Spleen (tissue), 11 donors: ENCODE measurements around the gene HDAC9. TPM values are rescaled to one million over a fixed set of nuclear protein-coding genes. Genes with fewer than 3 reads are reported as not detected.

Experiments
- DNase-seq: peaks from one replicate; pipeline ENCODE4 v3.0.0-alpha.2; 2020
- H3K27ac ChIP-seq, 8 donors: fragments of 200-600 bp; sonication (generic) in 7 of 8; 1 replicate in 4 of 8; 2 replicates in 4 of 8; pipeline versions ENCODE4 v1.5.0 to v1.8.0; 2016 to 2021; ENCODE audit warnings: inconsistent platforms in 4 of 8, mild to moderate bottlenecking in 4 of 8, moderate library complexity in 1 of 8
- H3K27me3 ChIP-seq, 7 donors: fragments of 200-600 bp; sonication (generic) in 6 of 7; replicated peaks in 1 of 7; 1 replicate in 4 of 7; 2 replicates in 3 of 7; pipeline versions ENCODE4 v1.5.0 to v1.8.0; 2016 to 2021; ENCODE audit warnings: inconsistent platforms in 3 of 7, mild to moderate bottlenecking in 1 of 7
- H3K36me3 ChIP-seq, 6 donors: fragments of 200-600 bp; sonication (generic) in 5 of 6; 1 replicate in 4 of 6; 2 replicates in 2 of 6; pipeline versions ENCODE4 v1.5.0 to v1.8.0; 2016 to 2021; ENCODE audit warnings: inconsistent platforms in 2 of 6
- H3K4me1 ChIP-seq, 6 donors: fragments of 200-600 bp; sonication (generic) in 5 of 6; 1 replicate in 3 of 6; 2 replicates in 3 of 6; pipeline versions ENCODE4 v1.5.0 to v1.8.0; 2016 to 2021; ENCODE audit warnings: inconsistent platforms in 3 of 6
- H3K4me3 ChIP-seq, 8 donors: fragments of 200-600 bp; sonication (generic) in 7 of 8; 1 replicate in 4 of 8; 2 replicates in 4 of 8; pipeline versions ENCODE4 v1.5.0 to v1.8.0; 2016 to 2021; ENCODE audit warnings: inconsistent platforms in 4 of 8, mild to moderate bottlenecking in 4 of 8, moderate library complexity in 2 of 8
- H3K9me3 ChIP-seq, 8 donors: fragments of 200-600 bp; sonication (generic) in 7 of 8; 1 replicate in 4 of 8; 2 replicates in 4 of 8; pipeline versions ENCODE4 v1.5.0 to v1.8.0; 2016 to 2021; ENCODE audit warnings: inconsistent platforms in 4 of 8
- POLR2A ChIP-seq, 3 donors: fragments of 450-650 bp; IDR thresholded peaks; one replicate each; pipeline ENCODE4 v1.5.1; 2017; ENCODE audit warnings: antibody characterized with exemption in 3 of 3, mild to moderate bottlenecking in 1 of 3
- POLR2AphosphoS5 ChIP-seq, 3 donors: sonication (generic); formaldehyde crosslinking; IDR thresholded peaks; one replicate each; pipeline ENCODE4 v1.5.1; 2017; ENCODE audit warnings: antibody characterized with exemption in 3 of 3
- WGBS, 5 donors: extraction: QIAGEN DNeasy Blood & Tissue Kit in 3 of 5; methylation state at CpG; one replicate each; pipeline versions ENCODE4 v1.1.5 to v1.1.7; 2013 to 2018; 5-methylcytosine and 5-hydroxymethylcytosine counted together
- intact Hi-C: fragments of 100-400 bp; cut with DNase I; formaldehyde crosslinking; loops from one replicate; pipeline ENCODE4 v1.15.0; 2023; ENCODE audit warnings: low total_unique reads
- polyA plus RNA-seq, 3 donors: library from polyadenylated mRNA; stranded (reverse); fragments of 200-250 nt; gene quantifications; one replicate each; pipeline ENCODE4 v1.2.1, GENCODE V29; 2013
- total RNA-seq, 7 donors: library from RNA; depleted of rRNA in 3 of 7; stranded (reverse); fragments of >200 nt in 3 of 7; fragmentation: NEBNext Ultra II Directional in 4 of 7; extraction: Animal tissue kit (Norgen Biotek cat#: 25700) in 4 of 7; gene quantifications; one replicate each; pipeline versions ENCODE4 v1.1.0 to v1.2.1, GENCODE V29; 2016 to 2021
- TF ChIP-seq, protein P1 (sequence below), 11 experiments: fragments of 200-600 bp in 7 of 11; fragments of 450-650 bp in 4 of 11; sonication (generic) in 4 of 11; IDR thresholded peaks in 8 of 11; conservative IDR thresholded peaks in 3 of 11; 1 replicate in 7 of 11; 2 replicates in 4 of 11; pipeline versions ENCODE4 v1.4.0 to v1.8.0; 2016 to 2021; ENCODE audit warnings: antibody characterized with exemption in 11 of 11, inconsistent platforms in 4 of 11, mild to moderate bottlenecking in 1 of 11
- donor health status: healthy with polysubstance abuse.
- donor health status: DM: no; HTN: no; CAD: no; lungs with moderate emphysema.
- donor health status: DM: no; HTN: no; CAD: no.
- donor health status: Bipolar disorder and iron deficiency.
- donor health status: healthy.
- donor health status: DM: no; HTN: no; CAD: no.
- donor health status: DM: yes; HTN: yes; CAD: no.

Gene HDAC9
- total and polyA plus RNA-seq, 10 donors, result 15.9 to 100 (median 66.1) TPM

- no peak overlapping the region for H3K4me3 ChIP-seq
- no peak for TF ChIP-seq POLR2A (IDR thresholded peaks at IDR 0.05)
- TF ChIP-seq, protein P1, sequence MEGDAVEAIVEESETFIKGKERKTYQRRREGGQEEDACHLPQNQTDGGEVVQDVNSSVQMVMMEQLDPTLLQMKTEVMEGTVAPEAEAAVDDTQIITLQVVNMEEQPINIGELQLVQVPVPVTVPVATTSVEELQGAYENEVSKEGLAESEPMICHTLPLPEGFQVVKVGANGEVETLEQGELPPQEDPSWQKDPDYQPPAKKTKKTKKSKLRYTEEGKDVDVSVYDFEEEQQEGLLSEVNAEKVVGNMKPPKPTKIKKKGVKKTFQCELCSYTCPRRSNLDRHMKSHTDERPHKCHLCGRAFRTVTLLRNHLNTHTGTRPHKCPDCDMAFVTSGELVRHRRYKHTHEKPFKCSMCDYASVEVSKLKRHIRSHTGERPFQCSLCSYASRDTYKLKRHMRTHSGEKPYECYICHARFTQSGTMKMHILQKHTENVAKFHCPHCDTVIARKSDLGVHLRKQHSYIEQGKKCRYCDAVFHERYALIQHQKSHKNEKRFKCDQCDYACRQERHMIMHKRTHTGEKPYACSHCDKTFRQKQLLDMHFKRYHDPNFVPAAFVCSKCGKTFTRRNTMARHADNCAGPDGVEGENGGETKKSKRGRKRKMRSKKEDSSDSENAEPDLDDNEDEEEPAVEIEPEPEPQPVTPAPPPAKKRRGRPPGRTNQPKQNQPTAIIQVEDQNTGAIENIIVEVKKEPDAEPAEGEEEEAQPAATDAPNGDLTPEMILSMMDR (IDR thresholded peaks at IDR 0.05 in 8 of 11, conservative IDR thresholded peaks at IDR 0.05 in 3 of 11), result no peak
- TF ChIP-seq POLR2AphosphoS5 (IDR thresholded peaks at IDR 0.05), result no peak
- DNase-seq, result no peak
- peaks cover 0 to 62% (median 0%) of the 10 kb centered on the region in 6 donors for H3K36me3 ChIP-seq
- H3K27ac ChIP-seq, result no peak overlapping the region
- intact Hi-C loops, result no loop called here
- no peaks in the 10 kb centered on the region for H3K9me3 ChIP-seq
- no peaks in the 10 kb centered on the region for H3K4me1 ChIP-seq
- no peaks in the 10 kb centered on the region for H3K27me3 ChIP-seq
- WGBS, 5 donors, result 66 to 79% (median 70%) methylated on average over 1 of the region's 1 CpG
Measured at GRCh38 chr7:18619311-18619710, 123.8 kb downstream of the HDAC9 start.

DNA sequence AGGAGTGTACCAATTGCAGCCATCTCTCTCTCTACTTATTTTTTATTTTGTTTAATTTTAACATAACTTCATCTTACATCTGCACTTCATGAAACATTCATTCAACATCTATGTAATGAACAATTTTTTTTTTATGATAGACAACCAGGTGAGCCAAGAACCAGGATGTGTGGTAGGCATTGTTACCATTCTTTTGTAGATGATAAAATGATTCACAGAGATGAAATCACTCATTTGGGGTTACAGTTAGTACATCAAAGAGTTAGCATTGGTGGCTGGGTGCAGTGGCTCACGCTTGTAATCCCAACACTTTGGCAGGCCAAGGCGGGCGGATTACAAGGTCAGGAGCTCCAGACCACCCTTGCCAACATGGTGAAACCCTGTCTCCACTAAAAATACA is 127.8 kb downstream of the HDAC9 start:
- no peak for DNase-seq
- no peaks in the 10 kb centered on the region for H3K27me3 ChIP-seq
- H3K36me3 ChIP-seq, result peaks cover 0 to 46% (median 0%) of the 10 kb centered on the region in 6 donors
- H3K9me3 ChIP-seq, result no peaks in the 10 kb centered on the region
- H3K27ac ChIP-seq, result no peak overlapping the region
- no peaks in the 10 kb centered on the region for H3K4me1 ChIP-seq
- TF ChIP-seq, protein P1 (IDR thresholded peaks at IDR 0.05 in 8 of 11, conservative IDR thresholded peaks at IDR 0.05 in 3 of 11), result no peak
- no peak for TF ChIP-seq POLR2AphosphoS5 (IDR thresholded peaks at IDR 0.05)
- 89 to 98% (median 95%) methylated on average over 3 of the region's 3 CpGs for WGBS, 5 donors
- no peak overlapping the region for H3K4me3 ChIP-seq
- intact Hi-C loops, result no loop called here

- Histone ChIP-seq H3K4me3 (no peak overlapping the region), H3K36me3 (peaks cover 0 to 46% (median 0%) of the 10 kb centered on the region in 6 donors), H3K27ac (no peak overlapping the region), H3K9me3 (no peaks in the 10 kb centered on the region), H3K4me1 (no peaks in the 10 kb centered on the region), H3K27me3 (no peaks in the 10 kb centered on the region)
- WGBS, 5 donors, result 57 to 81% (median 76%) methylated on average over 1 of the region's 1 CpG
- TF ChIP-seq POLR2A (IDR thresholded peaks at IDR 0.05) (no peak), POLR2AphosphoS5 (IDR thresholded peaks at IDR 0.05) (no peak)
- TF ChIP-seq, protein P1 (IDR thresholded peaks at IDR 0.05 in 8 of 11, conservative IDR thresholded peaks at IDR 0.05 in 3 of 11), result no peak
- DNase-seq, result no peak
- intact Hi-C loops, result no loop called here
Measured at GRCh38 chr7:18624459-18624858, 128.9 kb downstream of the HDAC9 start.

DNA sequence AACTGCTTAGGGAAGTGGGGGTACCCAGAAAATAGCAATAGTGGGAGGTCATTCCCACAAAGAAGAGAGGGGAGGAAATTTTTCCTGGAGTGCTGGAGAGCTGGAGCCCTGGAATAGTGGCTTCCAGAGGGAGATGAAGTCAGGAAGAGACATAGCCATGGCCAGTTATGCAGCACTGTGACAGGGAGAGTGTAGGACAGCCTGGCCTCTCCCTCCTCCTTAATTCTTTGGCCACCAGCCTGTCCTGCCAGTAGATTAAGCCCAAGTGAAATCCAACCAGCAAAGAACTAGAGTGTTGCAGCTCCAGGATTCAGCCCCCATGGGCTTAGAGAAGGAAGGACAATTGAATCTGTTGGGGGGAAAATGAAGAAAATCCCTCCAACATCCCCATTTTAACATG is 130.5 kb downstream of the HDAC9 start:
- Histone ChIP-seq H3K27ac (no peak overlapping the region), H3K36me3 (peaks cover 0 to 45% (median 0%) of the 10 kb centered on the region in 6 donors), H3K27me3 (no peaks in the 10 kb centered on the region), H3K4me1 (no peaks in the 10 kb centered on the region), H3K9me3 (no peaks in the 10 kb centered on the region), H3K4me3 (no peak overlapping the region)
- intact Hi-C loops, result no loop called here
- no peak for DNase-seq
- TF ChIP-seq POLR2A (IDR thresholded peaks at IDR 0.05) (no peak), POLR2AphosphoS5 (IDR thresholded peaks at IDR 0.05) (no peak)
- TF ChIP-seq, protein P1 (IDR thresholded peaks at IDR 0.05 in 8 of 11, conservative IDR thresholded peaks at IDR 0.05 in 3 of 11), result no peak
